Gastrocnemius medialis (tissue), 4 donors: ENCODE data around the gene SEMG1.

ENCODE experiments used
- POLR2A ChIP-seq, 2 donors: fragments of 450-650 bp; IDR thresholded peaks; one replicate each; pipeline ENCODE4 v1.6.1; 2017; ENCODE audit warnings: antibody characterized with exemption in 2 of 2, mild to moderate bottlenecking in 2 of 2, moderate library complexity in 2 of 2
- TF ChIP-seq, protein P1 (sequence below), 5 experiments: fragments of 450-650 bp in 3 of 5; fragments of 200-600 bp in 2 of 5; sonication (generic) in 2 of 5; IDR thresholded peaks in 4 of 5; conservative IDR thresholded peaks in 1 of 5; 1 replicate in 4 of 5; 2 replicates in 1 of 5; pipeline ENCODE4 v1.5.1; 2016 to 2019; ENCODE audit warnings: antibody characterized with exemption in 5 of 5, mild to moderate bottlenecking in 3 of 5, moderate library complexity in 3 of 5

GRCh38 chr20:45183084-45183483 lies 23.7 kb upstream of the SEMG1 start:
- TF ChIP-seq, protein P1, sequence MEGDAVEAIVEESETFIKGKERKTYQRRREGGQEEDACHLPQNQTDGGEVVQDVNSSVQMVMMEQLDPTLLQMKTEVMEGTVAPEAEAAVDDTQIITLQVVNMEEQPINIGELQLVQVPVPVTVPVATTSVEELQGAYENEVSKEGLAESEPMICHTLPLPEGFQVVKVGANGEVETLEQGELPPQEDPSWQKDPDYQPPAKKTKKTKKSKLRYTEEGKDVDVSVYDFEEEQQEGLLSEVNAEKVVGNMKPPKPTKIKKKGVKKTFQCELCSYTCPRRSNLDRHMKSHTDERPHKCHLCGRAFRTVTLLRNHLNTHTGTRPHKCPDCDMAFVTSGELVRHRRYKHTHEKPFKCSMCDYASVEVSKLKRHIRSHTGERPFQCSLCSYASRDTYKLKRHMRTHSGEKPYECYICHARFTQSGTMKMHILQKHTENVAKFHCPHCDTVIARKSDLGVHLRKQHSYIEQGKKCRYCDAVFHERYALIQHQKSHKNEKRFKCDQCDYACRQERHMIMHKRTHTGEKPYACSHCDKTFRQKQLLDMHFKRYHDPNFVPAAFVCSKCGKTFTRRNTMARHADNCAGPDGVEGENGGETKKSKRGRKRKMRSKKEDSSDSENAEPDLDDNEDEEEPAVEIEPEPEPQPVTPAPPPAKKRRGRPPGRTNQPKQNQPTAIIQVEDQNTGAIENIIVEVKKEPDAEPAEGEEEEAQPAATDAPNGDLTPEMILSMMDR (IDR thresholded peaks at IDR 0.05 in 4 of 5, conservative IDR thresholded peaks at IDR 0.05 in 1 of 5): no peak
- TF ChIP-seq POLR2A (IDR thresholded peaks at IDR 0.05): no peak
